ENCODE measurements around the gene MYLK4.

MYLK4 gene

GRCh38 chr6:2706558-2706957, 44.2 kb downstream of the MYLK4 start:
- Histone ChIP-seq H3K9me3 (ENCODE audit: insufficient read depth, low read depth, low read length) (no peaks in the 10 kb centered on the region; the same call in 1 of the 2 replicates), H3K4me1 (ENCODE audit: insufficient read depth, low read length, poor library complexity, severe bottlenecking) (no peaks in the 10 kb centered on the region), H3F3A (ENCODE audit: low read depth) (no peaks in the 10 kb centered on the region), H3K36me3 (ENCODE audit: insufficient read depth, low read length) (no peaks in the 10 kb centered on the region), H3K27me3 (ENCODE audit: insufficient read depth, low read length, poor library complexity, severe bottlenecking) (no peaks in the 10 kb centered on the region), H3K9ac (ENCODE audit: low read depth, low read length, poor library complexity, severe bottlenecking) (no peak overlapping the region), H4K20me1 (ENCODE audit: insufficient read depth, low read length, poor library complexity, severe bottlenecking) (no peaks in the 10 kb centered on the region), H3K4me3 (ENCODE audit: low read length, poor library complexity, severe bottlenecking) (no peak overlapping the region), H3K9me2 (replicated peaks; ENCODE audit: low read depth, low read length) (no peaks in the 10 kb centered on the region), H3K4me2 (ENCODE audit: low read depth, low read length, poor library complexity, severe bottlenecking) (no peak overlapping the region), H2AFZ (ENCODE audit: low read length) (no peak overlapping the region), H3K79me2 (ENCODE audit: insufficient read depth, low read length) (no peaks in the 10 kb centered on the region)
- TF ChIP-seq CTCF (conservative IDR thresholded peaks at IDR 0.05; ENCODE audit: low read length) (no peak), EZH2phosphoT487 (IDR thresholded peaks at IDR 0.05; ENCODE audit: borderline replicate concordance) (no peak)

DNA sequence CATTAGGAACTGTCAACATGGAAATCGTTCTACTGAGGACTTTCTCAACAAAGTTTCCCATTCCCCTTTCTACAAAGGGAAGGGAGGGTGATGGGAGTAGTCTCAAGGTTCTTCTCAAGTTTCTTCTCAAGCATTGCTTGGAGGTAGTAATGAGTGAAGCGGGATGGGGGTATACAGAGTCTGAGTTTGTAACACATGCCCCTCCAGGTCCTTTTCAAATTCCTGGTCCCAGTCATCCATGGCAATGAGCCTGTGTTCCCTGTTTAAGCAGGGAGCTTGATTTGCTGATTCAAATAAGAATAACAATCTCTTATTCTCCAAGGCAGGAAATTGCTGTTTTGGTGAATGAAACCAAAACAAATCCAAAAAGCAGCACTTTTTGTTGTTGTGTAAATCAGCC, 45.5 kb downstream of the MYLK4 start:
- no peaks in the 10 kb centered on the region for H3F3A ChIP-seq (ENCODE audit: low read depth)
- H3K79me2 ChIP-seq (ENCODE audit: insufficient read depth, low read length), result no peaks in the 10 kb centered on the region
- H3K9me2 ChIP-seq (replicated peaks; ENCODE audit: low read depth, low read length), result no peaks in the 10 kb centered on the region
- no peak overlapping the region for H3K9ac ChIP-seq (ENCODE audit: low read depth, low read length, poor library complexity, severe bottlenecking)
- H2AFZ ChIP-seq (ENCODE audit: low read length), result no peak overlapping the region
- no peak overlapping the region for H3K4me2 ChIP-seq (ENCODE audit: low read depth, low read length, poor library complexity, severe bottlenecking)
- H3K36me3 ChIP-seq (ENCODE audit: insufficient read depth, low read length), result no peaks in the 10 kb centered on the region
- TF ChIP-seq CTCF (conservative IDR thresholded peaks at IDR 0.05; ENCODE audit: low read length), result no peak
- H3K27me3 ChIP-seq (ENCODE audit: insufficient read depth, low read length, poor library complexity, severe bottlenecking), result no peaks in the 10 kb centered on the region
- H3K4me3 ChIP-seq (ENCODE audit: low read length, poor library complexity, severe bottlenecking), result no peak overlapping the region
- H3K4me1 ChIP-seq (ENCODE audit: insufficient read depth, low read length, poor library complexity, severe bottlenecking), result no peaks in the 10 kb centered on the region
- H4K20me1 ChIP-seq (ENCODE audit: insufficient read depth, low read length, poor library complexity, severe bottlenecking), result no peaks in the 10 kb centered on the region
- H3K9me3 ChIP-seq (ENCODE audit: insufficient read depth, low read depth, low read length), result no peaks in the 10 kb centered on the region; the same call in 1 of the 2 replicates

DNA sequence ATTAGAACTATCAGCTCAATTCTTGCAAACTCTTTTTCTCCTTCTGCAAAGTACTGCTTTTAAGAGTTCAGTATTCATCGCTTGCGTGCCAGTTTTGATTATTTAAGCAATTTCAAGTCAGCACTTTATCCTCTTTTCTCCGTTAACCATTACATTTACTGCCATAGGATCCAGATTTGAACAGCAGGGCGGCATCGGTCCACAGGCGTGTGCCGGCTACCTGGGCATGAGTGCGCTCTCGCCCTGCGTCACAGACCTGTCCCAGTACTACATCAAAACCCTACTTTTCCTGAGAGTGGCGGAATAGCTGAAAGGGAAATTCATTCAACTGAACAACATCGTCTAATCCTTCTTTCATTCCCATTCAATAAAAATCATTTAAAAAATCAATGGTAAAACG, 53.4 kb downstream of the MYLK4 start:
- peak; percentile 24 for TF ChIP-seq CTCF (conservative IDR thresholded peaks at IDR 0.05; ENCODE audit: low read length)
- TF ChIP-seq EZH2phosphoT487 (IDR thresholded peaks at IDR 0.05; ENCODE audit: borderline replicate concordance), result no peak
- H3K4me2 ChIP-seq (ENCODE audit: low read depth, low read length, poor library complexity, severe bottlenecking), result no peak overlapping the region
- no peak overlapping the region for H2AFZ ChIP-seq (ENCODE audit: low read length)
- H3K79me2 ChIP-seq (ENCODE audit: insufficient read depth, low read length), result no peaks in the 10 kb centered on the region
- H3K4me3 ChIP-seq (ENCODE audit: low read length, poor library complexity, severe bottlenecking), result no peak overlapping the region
- no peaks in the 10 kb centered on the region for H3F3A ChIP-seq (ENCODE audit: low read depth)
- no peak overlapping the region for H3K9ac ChIP-seq (ENCODE audit: low read depth, low read length, poor library complexity, severe bottlenecking)
- H4K20me1 ChIP-seq (ENCODE audit: insufficient read depth, low read length, poor library complexity, severe bottlenecking), result no peaks in the 10 kb centered on the region
- no peaks in the 10 kb centered on the region for H3K36me3 ChIP-seq (ENCODE audit: insufficient read depth, low read length)
- H3K4me1 ChIP-seq (ENCODE audit: insufficient read depth, low read length, poor library complexity, severe bottlenecking), result no peaks in the 10 kb centered on the region
- H3K9me2 ChIP-seq (replicated peaks; ENCODE audit: low read depth, low read length), result no peaks in the 10 kb centered on the region
- H3K9me3 ChIP-seq (ENCODE audit: insufficient read depth, low read depth, low read length), result no peaks in the 10 kb centered on the region
- H3K27me3 ChIP-seq (ENCODE audit: insufficient read depth, low read length, poor library complexity, severe bottlenecking), result no peaks in the 10 kb centered on the region

Measured in Loucy (cell line).